Measurements from ENCODE around the gene IFITM2.

DNA sequence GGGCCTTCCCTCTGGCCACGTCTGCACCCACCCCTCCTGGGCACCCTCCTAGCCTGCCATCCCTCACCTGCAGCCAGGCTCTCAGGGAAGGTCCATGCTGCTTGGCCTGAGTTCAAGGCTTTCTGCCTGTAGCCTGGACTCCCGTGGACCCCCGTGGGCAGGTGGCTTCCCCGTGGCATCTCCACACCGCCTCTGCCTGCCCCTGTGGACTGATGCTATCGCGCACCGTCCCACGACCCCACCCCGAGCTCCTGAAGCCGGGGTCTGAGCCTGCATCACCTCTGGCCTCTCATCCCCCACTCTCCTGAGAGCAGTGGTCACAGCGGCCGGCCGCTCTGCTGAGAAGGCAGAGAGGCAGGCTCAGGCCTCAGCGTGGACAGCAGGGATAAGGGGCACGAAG is 12.8 kb upstream of the IFITM2 start:
- no peak for TF ChIP-seq CTCF (IDR thresholded peaks at IDR 0.05)
- no peak for TF ChIP-seq POLR2A (IDR thresholded peaks at IDR 0.05)

Data from thyroid gland (tissue), 4 donors.